ENCODE data around the gene SPEM2.

DNA sequence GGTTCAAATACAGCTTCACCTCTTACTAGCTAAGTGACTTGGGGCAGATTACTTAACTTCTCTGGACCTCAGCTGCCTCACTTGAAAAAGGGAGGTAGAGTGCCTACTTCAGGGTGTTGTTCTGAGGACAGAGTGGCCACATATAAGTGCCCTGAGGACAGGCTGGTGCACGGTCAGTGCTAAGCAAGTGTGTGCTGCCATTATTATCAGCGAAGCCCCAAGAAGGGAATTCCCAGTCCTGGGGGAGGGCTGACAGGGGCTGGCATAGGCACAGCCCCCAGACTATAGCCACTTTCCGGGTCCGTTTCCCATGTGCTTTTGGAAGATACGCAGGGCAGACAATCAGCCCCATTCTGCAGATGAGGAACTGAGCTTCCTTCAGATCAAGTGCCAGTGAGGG lies 51.5 kb downstream of the SPEM2 start:
- TF ChIP-seq, protein P1, sequence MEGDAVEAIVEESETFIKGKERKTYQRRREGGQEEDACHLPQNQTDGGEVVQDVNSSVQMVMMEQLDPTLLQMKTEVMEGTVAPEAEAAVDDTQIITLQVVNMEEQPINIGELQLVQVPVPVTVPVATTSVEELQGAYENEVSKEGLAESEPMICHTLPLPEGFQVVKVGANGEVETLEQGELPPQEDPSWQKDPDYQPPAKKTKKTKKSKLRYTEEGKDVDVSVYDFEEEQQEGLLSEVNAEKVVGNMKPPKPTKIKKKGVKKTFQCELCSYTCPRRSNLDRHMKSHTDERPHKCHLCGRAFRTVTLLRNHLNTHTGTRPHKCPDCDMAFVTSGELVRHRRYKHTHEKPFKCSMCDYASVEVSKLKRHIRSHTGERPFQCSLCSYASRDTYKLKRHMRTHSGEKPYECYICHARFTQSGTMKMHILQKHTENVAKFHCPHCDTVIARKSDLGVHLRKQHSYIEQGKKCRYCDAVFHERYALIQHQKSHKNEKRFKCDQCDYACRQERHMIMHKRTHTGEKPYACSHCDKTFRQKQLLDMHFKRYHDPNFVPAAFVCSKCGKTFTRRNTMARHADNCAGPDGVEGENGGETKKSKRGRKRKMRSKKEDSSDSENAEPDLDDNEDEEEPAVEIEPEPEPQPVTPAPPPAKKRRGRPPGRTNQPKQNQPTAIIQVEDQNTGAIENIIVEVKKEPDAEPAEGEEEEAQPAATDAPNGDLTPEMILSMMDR (conservative IDR thresholded peaks at IDR 0.05; ENCODE audit: low read depth, low read length) = no peak
- TF ChIP-seq EZH2phosphoT487 (IDR thresholded peaks at IDR 0.05; ENCODE audit: borderline replicate concordance, low read length) = no peak
